Measurements from ENCODE around the gene SPON2. TPM values are rescaled to one million over a fixed set of nuclear protein-coding genes. Genes with fewer than 3 reads are reported as not detected.

Gene SPON2
- total RNA-seq, 1 donor from 2014 or later: 2.1 TPM

GRCh38 chr4:1169691-1170096 is 2.7 kb downstream of the SPON2 start:
- Histone ChIP-seq H3K4me2 (no peak overlapping the region), H3K27me3 (peaks cover 89% of the 10 kb centered on the region), H3K4me1 (peaks cover 10% of the 10 kb centered on the region), H3F3A (ENCODE audit: low read depth) (peaks cover 11% of the 10 kb centered on the region), H3K9me3 (ENCODE audit: low read depth) (no peaks in the 10 kb centered on the region), H3K79me2 (ENCODE audit: low read depth) (no peaks in the 10 kb centered on the region), H3K9ac (no peak overlapping the region), H3K36me3 (no peaks in the 10 kb centered on the region), H3K27ac (no peak overlapping the region), H2AFZ (replicated peaks) (no peak overlapping the region), H3K4me3 (no peak overlapping the region), H4K20me1 (ENCODE audit: low read depth) (peaks cover 13% of the 10 kb centered on the region)
- H3K36me3 Mint-ChIP-seq: no peaks in the 10 kb centered on the region
- TF ChIP-seq EZH2 (IDR thresholded peaks at IDR 0.05) (no peak), EZH2phosphoT487 (IDR thresholded peaks at IDR 0.05) (no peak), CTCF (IDR thresholded peaks at IDR 0.05) (no peak)
- H3K9me3 Mint-ChIP-seq: peaks cover 3% of the 10 kb centered on the region
- H3K27ac Mint-ChIP-seq: no peak overlapping the region
- H3K27me3 Mint-ChIP-seq (ENCODE audit: insufficient read depth, low read depth): peaks cover 36% of the 10 kb centered on the region
- H3K4me1 Mint-ChIP-seq: peaks cover 9% of the 10 kb centered on the region
- H3K4me3 Mint-ChIP-seq: no peak overlapping the region
- no peak for DNase-seq (ENCODE audit: low spot score)

GRCh38 chr4:1169171-1169671 is 3.2 kb downstream of the SPON2 start:
- Mint-ChIP-seq H3K4me3 (peak overlapping the region; percentile 28), H3K36me3 (no peaks in the 10 kb centered on the region), H3K27ac (no peak overlapping the region), H3K27me3 (ENCODE audit: insufficient read depth, low read depth) (peaks cover 33% of the 10 kb centered on the region), H3K9me3 (peaks cover 4% of the 10 kb centered on the region), H3K4me1 (peaks cover 9% of the 10 kb centered on the region)
- H3K79me2 ChIP-seq (ENCODE audit: low read depth): no peaks in the 10 kb centered on the region
- H3K9me3 ChIP-seq (ENCODE audit: low read depth): no peaks in the 10 kb centered on the region
- no peak overlapping the region for H3K4me3 ChIP-seq
- no peak overlapping the region for H3K9ac ChIP-seq
- no peak overlapping the region for H3K27ac ChIP-seq
- no peaks in the 10 kb centered on the region for H3K36me3 ChIP-seq
- no peak for DNase-seq (ENCODE audit: low spot score)
- no peak overlapping the region for H2AFZ ChIP-seq (replicated peaks)
- peaks cover 10% of the 10 kb centered on the region for H3K4me1 ChIP-seq
- H3K4me2 ChIP-seq: no peak overlapping the region
- H3K27me3 ChIP-seq: peaks cover 84% of the 10 kb centered on the region
- peaks cover 13% of the 10 kb centered on the region for H4K20me1 ChIP-seq (ENCODE audit: low read depth)
- no peak for TF ChIP-seq CTCF (IDR thresholded peaks at IDR 0.05)
- no peak for TF ChIP-seq EZH2 (IDR thresholded peaks at IDR 0.05)
- TF ChIP-seq EZH2phosphoT487 (IDR thresholded peaks at IDR 0.05): no peak
- peaks cover 11% of the 10 kb centered on the region for H3F3A ChIP-seq (ENCODE audit: low read depth)

- Histone ChIP-seq H3K4me2 (peak overlapping the region; percentile 84), H3K79me2 (ENCODE audit: low read depth) (no peaks in the 10 kb centered on the region), H3K27me3 (peaks cover 82% of the 10 kb centered on the region), H3K27ac (no peak overlapping the region), H3F3A (ENCODE audit: low read depth) (peaks cover 10% of the 10 kb centered on the region), H4K20me1 (ENCODE audit: low read depth) (peaks cover 13% of the 10 kb centered on the region), H3K4me1 (peaks cover 10% of the 10 kb centered on the region), H3K9ac (no peak overlapping the region), H3K4me3 (peak overlapping the region; percentile 46), H3K36me3 (no peaks in the 10 kb centered on the region), H3K9me3 (ENCODE audit: low read depth) (no peaks in the 10 kb centered on the region), H2AFZ (replicated peaks) (no peak overlapping the region)
- peaks cover 9% of the 10 kb centered on the region for H3K4me1 Mint-ChIP-seq
- H3K9me3 Mint-ChIP-seq: peaks cover 4% of the 10 kb centered on the region
- TF ChIP-seq EZH2phosphoT487 (IDR thresholded peaks at IDR 0.05) (no peak), CTCF (IDR thresholded peaks at IDR 0.05) (no peak), EZH2 (IDR thresholded peaks at IDR 0.05) (no peak)
- H3K27ac Mint-ChIP-seq: peak overlapping the region; percentile 37
- DNase-seq (ENCODE audit: low spot score): no peak
- H3K4me3 Mint-ChIP-seq: peak overlapping the region; percentile 80
- H3K36me3 Mint-ChIP-seq: no peaks in the 10 kb centered on the region
- H3K27me3 Mint-ChIP-seq (ENCODE audit: insufficient read depth, low read depth): peaks cover 28% of the 10 kb centered on the region
Measured at GRCh38 chr4:1168191-1169101, 3.9 kb downstream of the SPON2 start.

All from neural progenitor cell (in vitro differentiated cells).